Measurements from ENCODE around the gene AGAP4.
"Not testable (repeated sequence)": the region's sequence is repeated elsewhere in the genome, so short reads cannot be mapped to it uniquely, and the experiment has no call there.

Gene AGAP4

GRCh38 chr10:45847400-45847799 is at the start of gene AGAP4:
AGAP4 (minus strand) TSS chr10:45847500; CDS start chr10:45847347, 153 bp downstream.
- DNase-seq = not testable (repeated sequence)

DNA sequence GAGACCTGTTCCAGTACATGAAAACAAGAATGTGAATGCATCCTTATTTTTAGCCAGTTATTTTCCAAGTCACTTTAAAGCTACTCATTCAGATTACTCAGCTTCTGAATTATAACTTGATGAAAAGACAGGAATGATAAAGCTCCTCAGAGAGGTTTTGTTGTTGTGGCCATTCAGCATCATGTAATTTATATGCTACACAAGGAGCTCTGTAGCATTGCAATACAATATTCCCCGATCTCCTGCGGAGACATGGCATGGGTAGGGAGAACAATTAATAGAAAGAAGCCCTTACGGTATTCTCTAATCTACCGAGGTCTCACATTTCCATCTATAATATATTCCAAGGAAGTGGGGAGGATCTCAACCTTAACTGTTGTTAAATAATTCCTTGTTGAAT is 43.4 kb upstream of the AGAP4 start:
- not testable (repeated sequence) for DNase-seq

DNA sequence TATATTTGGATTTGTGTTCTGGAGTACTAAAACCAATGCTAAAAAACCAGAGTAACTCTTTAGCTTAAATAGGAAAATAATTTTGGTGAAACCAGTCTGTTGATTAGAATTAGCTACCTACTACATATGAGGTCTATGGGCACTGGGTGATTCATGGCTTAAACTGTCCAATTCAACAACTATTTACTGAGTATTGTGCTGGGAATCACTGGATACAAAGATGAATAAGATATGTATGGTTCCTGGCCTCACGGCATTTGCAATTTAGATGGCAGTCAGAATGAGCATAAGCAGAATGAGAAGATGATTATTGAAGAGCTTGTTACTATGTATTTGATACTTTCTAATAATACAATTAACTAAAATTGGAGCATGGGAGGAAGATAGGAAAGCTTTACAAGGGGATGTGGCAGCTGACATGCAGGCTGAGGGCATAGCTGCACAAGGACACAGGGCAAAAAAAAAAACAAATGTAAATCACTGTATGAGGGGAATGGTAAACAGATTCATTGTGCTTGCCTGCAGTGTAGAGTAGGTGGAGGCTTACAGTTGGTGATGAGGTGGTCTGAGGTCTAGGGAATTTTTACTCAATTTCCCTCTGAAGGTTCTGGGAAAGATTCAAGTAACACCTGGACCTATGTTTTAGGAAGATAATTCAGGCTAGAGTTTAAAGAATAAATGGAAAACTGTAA is 42.4 kb upstream of the AGAP4 start:
- not testable (repeated sequence) for DNase-seq

DNA sequence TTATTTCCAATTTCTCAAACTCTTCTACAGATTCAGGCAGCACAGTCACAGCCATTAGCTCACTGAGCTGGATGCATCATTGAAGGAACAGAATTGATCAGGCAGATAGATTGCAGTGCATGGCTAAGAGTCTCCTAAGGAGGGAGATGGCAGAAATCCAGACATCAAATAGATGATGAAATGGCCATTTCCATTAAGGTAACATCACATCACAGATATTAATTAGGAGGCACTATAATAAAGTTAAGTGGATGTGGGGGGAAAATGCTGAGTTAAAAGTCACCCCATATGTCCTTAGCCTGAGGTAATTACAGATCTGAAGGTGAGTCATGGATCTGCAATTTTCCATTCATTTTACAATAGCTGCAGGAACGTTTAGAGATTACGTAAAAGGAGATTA is 35.6 kb upstream of the AGAP4 start:
- DNase-seq = not testable (repeated sequence)

DNA sequence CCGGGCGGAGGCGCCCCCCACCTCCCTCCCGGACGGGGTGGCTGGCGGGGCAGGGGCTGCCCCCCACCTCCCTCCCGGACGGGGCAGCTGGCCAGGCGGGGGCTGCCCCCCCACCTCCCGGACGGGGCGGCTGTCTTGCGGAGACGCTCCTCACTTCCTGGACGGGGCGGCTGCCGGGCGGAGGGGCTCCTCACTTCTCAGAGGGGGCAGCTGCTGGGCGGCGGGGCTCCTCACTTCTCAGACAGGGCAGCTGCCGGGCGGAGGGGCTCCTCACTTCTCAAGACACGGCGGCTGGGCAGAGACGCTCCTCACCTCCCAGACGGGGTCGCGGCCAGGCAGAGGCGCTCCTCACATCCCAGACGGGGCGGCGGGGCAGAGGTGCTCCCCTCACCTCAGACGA is 18.1 kb upstream of the AGAP4 start:
- DNase-seq = not testable (repeated sequence)

- DNase-seq = not testable (repeated sequence)
Observed at GRCh38 chr10:45864264-45864663, 17.0 kb upstream of the AGAP4 start.

DNA sequence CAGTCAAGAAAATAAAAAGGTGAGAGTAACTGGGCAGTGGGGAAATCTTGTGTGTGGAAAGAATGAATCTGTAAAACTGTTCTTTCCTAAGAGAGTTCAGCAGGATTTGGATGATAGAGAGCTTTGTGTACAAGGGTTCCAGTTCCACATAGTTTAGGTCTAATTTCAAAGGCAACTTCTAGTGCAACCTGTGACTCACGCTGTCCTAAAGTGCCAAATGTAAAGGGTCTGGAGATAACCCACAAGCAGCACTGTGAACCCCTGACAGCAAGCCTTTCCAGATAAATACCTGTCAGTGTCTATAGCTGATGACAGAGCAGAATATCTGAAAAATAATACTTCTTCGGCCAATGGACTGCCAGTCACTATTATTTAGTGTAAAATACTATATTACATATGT is 16.3 kb upstream of the AGAP4 start:
- not testable (repeated sequence) for DNase-seq

DNA sequence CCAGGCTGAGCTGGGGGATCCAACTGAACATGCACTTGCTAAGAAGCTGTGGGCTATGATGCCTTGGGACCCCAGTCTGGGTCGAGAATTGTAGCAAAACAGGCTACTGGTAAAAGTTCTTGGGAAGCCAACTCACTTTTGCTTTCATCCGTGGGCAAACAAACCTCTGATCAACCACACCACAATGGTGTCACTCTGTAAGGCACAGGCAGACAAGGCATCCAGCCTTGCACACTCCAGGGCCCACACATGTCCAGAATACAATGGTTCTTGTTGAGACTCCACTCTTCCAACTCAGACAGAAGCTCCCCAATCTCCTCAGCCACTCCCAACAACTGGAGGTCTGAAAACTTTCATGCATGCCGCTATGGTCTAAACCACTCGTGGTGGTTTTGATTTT is 10.6 kb upstream of the AGAP4 start:
- not testable (repeated sequence) for DNase-seq

GRCh38 chr10:45848467-45848866 is 1.2 kb upstream of the AGAP4 start:
- DNase-seq = not testable (repeated sequence)

DNA sequence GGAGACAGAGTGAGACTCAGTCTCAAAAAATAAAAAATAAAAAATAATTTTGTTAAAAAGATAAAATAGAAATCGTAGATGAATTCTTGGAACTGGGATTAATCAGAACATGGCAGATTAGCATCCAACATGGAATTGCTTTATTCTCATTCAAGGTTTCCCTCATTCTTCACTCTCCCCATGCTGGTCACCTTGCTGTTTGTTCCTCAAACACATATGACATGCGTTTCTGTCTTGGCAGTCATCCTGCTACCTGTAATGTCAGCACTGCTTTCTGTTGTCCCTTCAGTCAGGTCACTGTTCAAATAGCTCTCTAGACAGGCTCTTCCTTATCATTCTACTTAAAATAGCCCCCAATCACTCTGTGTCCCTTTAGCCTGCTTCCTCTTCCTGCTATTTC is 24.4 kb downstream of the AGAP4 start:
- not testable (repeated sequence) for DNase-seq

- not testable (repeated sequence) for DNase-seq
Observed at GRCh38 chr10:45820107-45820830, 27.0 kb downstream of the AGAP4 start.

- no peak for DNase-seq
Observed at GRCh38 chr10:45819552-45819951, 27.7 kb downstream of the AGAP4 start.

- DNase-seq = no peak
Observed at GRCh38 chr10:45817912-45818311, 29.4 kb downstream of the AGAP4 start.

- no peak for DNase-seq
Observed at GRCh38 chr10:45817130-45817859, 30.0 kb downstream of the AGAP4 start.

DNA sequence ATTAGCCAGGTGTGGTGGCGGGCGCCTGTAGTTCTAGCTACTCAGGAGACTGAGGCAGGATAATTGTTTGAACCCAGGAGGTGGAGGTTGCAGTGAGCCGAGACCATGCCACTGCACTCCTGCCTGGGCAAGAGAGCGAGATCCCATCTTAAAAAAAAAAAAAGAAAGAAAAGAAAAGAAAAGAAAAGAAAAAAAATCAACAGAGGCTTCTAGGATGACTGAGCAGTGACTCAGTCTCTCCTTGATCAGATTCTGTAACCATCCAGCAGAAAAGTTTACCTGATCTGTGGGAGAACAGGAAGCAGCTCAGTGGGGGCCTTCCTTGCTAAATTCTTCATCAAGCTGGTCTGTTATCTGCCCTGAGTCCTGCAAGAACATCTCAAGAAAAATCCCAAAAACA is 33.2 kb downstream of the AGAP4 start:
- DNase-seq = not testable (repeated sequence)

- DNase-seq = not testable (repeated sequence)
Observed at GRCh38 chr10:45812959-45813358, 34.3 kb downstream of the AGAP4 start.

- no peak for DNase-seq
Observed at GRCh38 chr10:45811075-45811474, 36.2 kb downstream of the AGAP4 start.

DNA sequence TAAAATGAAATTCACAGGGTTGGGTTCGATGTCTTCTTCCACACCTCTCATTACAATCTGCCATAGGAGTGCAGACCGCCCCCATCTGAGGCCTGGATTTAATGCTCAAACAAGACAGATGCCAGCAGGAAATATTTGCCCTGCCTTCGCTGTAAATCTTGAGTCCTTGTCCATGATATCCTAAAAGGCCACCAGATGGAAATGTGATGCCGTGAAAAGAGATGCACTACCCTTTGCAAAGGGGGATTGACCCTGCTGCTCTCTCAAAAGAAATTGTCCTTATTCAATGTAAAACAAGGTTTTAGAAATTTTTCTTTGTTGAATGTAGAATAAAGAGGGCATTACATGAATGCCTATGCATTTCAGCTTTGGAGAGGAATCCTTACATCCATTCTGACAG is 37.5 kb downstream of the AGAP4 start:
- DNase-seq = no peak

DNA sequence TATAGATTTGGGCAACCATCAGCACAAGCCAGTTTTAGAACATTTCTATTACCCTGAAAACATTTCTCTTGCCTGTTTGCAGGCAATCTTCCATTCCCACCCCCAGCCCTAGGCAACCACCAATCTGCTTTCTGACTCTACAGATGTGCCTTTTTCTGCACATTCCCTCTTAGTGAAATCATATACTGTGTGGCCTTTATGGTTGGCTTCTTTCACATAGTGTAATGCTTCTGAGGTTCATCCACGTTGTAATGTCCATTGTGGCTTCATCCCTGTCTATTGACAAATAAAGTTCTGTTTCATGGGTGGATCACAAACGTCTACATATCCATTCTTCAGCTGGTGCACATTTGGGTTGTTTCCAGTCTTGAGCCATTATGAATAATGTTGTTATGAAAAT is 42.3 kb downstream of the AGAP4 start:
- DNase-seq = not testable (repeated sequence)

DNA sequence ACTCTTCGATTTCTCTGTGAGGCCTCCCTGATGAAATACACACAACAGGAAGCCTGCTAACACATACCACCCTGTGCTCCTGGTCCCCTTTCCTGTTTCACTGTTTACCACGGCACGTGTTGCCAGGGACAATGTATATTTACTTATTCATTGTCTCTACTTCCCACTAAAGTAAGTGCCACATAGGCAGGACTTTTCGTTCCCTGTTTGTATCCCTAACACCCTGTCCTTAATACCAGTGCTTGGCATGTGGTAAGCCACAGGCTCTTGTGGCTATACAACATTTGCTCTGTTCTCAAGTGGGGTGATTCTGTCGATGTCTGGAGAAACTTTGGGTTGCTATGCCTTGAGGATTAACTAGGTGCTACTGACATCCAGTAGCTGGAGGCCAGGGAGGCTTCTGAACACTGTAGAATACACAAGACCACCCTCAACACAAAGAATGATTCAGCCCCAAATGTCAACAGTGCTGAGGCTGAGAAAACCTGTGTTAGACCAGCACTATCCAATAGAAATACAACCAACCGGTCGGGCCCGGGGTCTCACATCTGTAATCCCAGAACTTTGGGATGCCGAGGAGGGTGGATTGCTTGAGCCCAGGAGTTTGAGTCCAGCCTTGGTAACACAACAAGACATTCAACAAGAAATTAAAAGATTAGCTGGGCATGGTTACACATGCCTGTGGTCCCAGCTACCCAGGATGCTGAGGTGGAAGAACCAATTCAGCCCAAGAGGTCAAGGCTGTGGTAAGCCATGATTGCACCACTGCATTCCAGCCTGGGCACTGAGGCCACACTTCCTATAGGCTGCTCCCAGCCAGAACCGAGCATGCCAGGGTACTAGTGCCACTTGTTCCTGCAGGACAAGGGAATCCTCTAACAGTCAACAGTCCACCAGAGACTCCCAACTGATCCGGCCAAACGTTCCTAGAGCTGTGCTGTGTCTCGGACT is 44.0 kb downstream of the AGAP4 start:
- DNase-seq = not testable (repeated sequence)

GRCh38 chr10:45794761-45795160 is 52.5 kb downstream of the AGAP4 start:
- DNase-seq = not testable (repeated sequence)

DNA sequence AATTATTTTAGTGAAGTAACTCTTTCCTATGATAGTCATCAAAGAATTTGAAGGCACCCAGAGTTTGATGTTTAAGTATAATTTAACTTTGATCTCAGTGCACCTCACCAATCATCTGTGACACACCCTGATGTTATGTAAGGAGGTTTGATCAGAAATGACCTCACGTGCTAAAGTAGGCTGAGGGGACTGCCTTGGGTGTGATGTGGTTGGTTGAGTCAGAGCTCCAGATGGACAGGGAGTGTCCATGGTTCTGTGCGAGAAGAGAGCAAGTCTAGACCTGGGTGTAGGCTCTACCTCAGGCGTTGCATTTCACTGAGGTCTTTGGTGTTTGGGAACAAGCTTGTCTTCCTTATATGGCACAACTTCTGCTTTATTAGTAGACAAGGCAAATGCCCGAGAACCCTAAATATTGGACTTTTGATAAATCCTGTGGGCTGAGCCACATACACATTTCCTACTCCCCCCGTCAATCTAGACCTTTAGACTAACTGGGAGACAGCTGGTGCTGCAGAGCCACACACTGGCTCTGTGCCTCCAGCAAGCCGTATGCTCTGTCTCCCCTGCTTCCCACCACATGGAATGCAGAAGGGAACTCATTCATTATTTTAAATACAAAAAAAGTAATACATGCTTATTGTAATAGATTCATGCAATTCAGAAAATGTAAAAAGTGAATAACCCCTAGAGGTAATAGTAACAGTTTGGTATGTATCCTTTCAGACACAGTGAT is 56.4 kb downstream of the AGAP4 start:
- not testable (repeated sequence) for DNase-seq
